Measurements from ENCODE around the gene SSRP1. TPM values are rescaled to one million over a fixed set of nuclear protein-coding genes. Genes with fewer than 3 reads are reported as not detected.

Gene SSRP1
- total and polyA plus RNA-seq, 12 donors: 25.3 to 106 (median 56.9) TPM

DNA sequence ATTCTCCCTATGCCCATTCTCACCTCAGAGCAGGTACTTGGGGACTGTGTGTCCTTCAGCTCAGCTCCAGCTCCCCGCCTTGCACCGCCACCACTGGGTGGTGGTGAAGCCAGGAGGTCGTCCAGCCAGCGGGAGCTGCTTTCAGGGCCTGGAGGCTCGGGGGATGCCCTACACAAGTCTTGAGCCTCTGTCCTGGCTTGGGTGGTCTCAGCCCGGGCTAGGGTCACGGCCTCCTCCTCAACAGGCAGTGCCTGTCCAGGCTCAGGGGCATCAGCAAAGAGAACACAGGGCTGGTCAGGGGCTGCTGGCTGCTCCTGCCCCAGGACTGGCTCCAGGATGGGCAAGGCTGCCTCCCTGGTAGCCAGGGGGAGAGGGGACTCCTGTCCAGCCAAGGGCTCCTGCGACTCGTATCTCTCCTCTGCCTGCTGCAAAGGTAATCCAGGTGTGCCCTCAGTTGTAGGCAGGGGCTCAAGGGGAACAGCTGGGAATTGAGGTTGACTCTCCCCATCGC, 23.1 kb downstream of the SSRP1 start:
- DNase-seq: peak in 1 of 7 donors; percentile 49
- Histone ChIP-seq H3K27ac (peak overlapping the region; percentile 25 to 98 (median 83)), H3K27me3 (no peaks in the 10 kb centered on the region), H3K4me3 (no peak overlapping the region), H3K9me3 (replicated peaks in 1 of 3) (no peaks in the 10 kb centered on the region), H3K36me3 (replicated peaks in 1 of 2) (peaks cover 0 to 63% of the 10 kb centered on the region in 2 donors), H3K4me1 (replicated peaks in 1 of 2) (peaks cover 69 to 85% of the 10 kb centered on the region in 2 donors)
- intact Hi-C loops (cut with DNase I): no loop called here
- WGBS, 4 donors: 69 to 80% (median 72%) methylated on average over 5 to 10 of the region's 10 CpGs
- no peak for TF ChIP-seq POLR2A (IDR thresholded peaks at IDR 0.05)
- no peak for TF ChIP-seq CTCF (IDR thresholded peaks at IDR 0.05)

DNA sequence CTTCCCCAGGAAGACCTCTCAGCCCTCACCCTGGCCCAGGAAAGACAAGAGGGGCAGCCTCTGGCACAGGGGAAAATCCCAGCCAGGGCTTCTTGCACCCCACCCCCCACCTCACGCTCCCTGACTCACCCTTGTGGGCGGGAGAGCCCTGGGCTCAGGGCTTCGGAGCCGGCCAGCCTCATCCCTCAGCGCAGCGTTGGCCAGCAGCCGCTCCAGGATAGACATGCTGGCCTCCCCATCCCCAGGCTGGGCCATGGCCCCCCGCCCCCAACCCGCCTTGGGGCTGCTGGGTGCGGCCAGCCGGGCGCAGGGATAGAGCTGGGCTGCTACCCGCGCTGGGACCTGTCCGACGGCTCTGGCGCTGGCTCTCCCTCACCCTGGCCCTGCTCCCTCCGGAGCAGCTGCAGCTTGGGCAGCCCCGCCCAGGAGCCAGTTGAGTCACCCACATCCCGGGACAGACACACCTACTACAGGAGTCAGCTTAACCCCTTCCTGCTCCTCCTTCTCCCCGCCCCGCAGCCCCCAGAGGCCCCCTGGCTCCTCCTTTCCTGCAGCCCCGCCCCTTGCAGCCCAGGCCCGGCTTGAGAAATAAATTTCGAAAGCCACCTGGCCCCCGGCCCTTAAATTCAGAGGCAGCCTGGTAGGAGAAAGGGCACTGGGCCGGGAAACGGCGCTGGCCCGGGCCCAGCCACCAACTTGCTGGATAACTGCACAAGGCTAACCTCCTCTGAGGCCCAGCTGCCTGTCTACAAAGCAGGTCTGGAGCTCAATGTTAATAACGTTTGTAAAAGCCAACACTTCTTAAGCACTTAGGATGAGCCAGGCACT, 24.4 kb downstream of the SSRP1 start:
- TF ChIP-seq POLR2A (IDR thresholded peaks at IDR 0.05) (peak; percentile 77 to 96), CTCF (IDR thresholded peaks at IDR 0.05) (no peak)
- Histone ChIP-seq H3K4me3 (peak overlapping the region in 3 of 4 donors; percentile 41 to 63 (median 42)), H3K4me1 (replicated peaks in 1 of 2) (peaks cover 65 to 84% of the 10 kb centered on the region in 2 donors), H3K27me3 (no peaks in the 10 kb centered on the region), H3K36me3 (replicated peaks in 1 of 2) (peaks cover 0 to 51% of the 10 kb centered on the region in 2 donors), H3K9me3 (replicated peaks in 1 of 3) (no peaks in the 10 kb centered on the region), H3K27ac (peak overlapping the region; percentile 54 to 98 (median 83))
- peak; percentile 94 to 99 (median 98) for DNase-seq
- intact Hi-C loops (cut with DNase I): no loop called here
- whole genome bisulfite sequencing, 4 donors: 0 to 2% (median 1%) methylated on average over 6 to 31 of the region's 31 CpGs

DNA sequence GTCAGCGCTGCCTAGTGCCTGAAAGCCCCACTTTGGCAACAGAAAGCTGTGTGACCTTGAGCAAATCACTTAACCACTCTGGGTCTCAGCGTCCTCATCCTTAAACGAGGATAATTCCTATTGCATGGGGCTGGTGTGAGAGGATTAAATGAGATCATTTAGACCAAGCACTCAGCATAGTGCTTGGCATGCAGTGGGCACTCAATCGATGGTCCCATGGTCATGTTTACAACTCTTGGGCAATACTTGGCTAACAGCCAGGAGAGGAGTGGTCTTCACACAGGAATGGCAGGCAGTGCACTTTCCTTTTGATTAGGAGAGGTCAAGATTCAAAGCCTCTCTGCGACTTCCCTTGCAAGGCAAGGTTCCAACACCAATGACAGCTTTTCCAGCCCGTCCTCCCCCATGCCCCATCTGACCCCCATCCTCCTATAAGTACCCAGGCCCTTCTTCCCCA, 25.0 kb downstream of the SSRP1 start:
- H3K9me3 ChIP-seq (replicated peaks in 1 of 3): no peaks in the 10 kb centered on the region
- peak; percentile 67 to 88 (median 78) for DNase-seq
- 15 to 29% (median 24%) methylated on average over 6 of the region's 6 CpGs for WGBS, 4 donors
- H3K4me1 ChIP-seq (replicated peaks in 1 of 2): peaks cover 62 to 84% of the 10 kb centered on the region in 2 donors
- peaks cover 0 to 51% of the 10 kb centered on the region in 2 donors for H3K36me3 ChIP-seq (replicated peaks in 1 of 2)
- H3K27me3 ChIP-seq: no peaks in the 10 kb centered on the region
- intact Hi-C loops (cut with DNase I): no loop called here
- peak overlapping the region; percentile 54 to 98 (median 83) for H3K27ac ChIP-seq
- peak overlapping the region in 3 of 4 donors; percentile 41 to 63 (median 42) for H3K4me3 ChIP-seq
- TF ChIP-seq POLR2A (IDR thresholded peaks at IDR 0.05) (no peak), CTCF (IDR thresholded peaks at IDR 0.05) (no peak)

GRCh38 chr11:57310091-57310490, 25.6 kb downstream of the SSRP1 start:
- Histone ChIP-seq H3K4me3 (peak overlapping the region in 1 of 4 donors; percentile 63), H3K9me3 (replicated peaks in 1 of 3) (no peaks in the 10 kb centered on the region), H3K4me1 (replicated peaks in 1 of 2) (peaks cover 62 to 84% of the 10 kb centered on the region in 2 donors), H3K27ac (peak overlapping the region; percentile 54 to 98 (median 83)), H3K27me3 (no peaks in the 10 kb centered on the region), H3K36me3 (replicated peaks in 1 of 2) (peaks cover 0 to 47% of the 10 kb centered on the region in 2 donors)
- no peak for DNase-seq
- WGBS, 4 donors: 56 to 79% (median 63%) methylated on average over 4 to 6 of the region's 6 CpGs
- TF ChIP-seq POLR2A (IDR thresholded peaks at IDR 0.05) (no peak), CTCF (IDR thresholded peaks at IDR 0.05) (no peak)
- intact Hi-C loops (cut with DNase I): no loop called here

All from adrenal gland (tissue), 12 donors.